SIG-M5 treated with dmso at 0.1 percent for 504 hours (cell line): ENCODE measurements around the gene PI16.

Source experiments
- DNase-seq: peaks from one replicate; lab custom pipeline; 2025; ENCODE audit not compliant: unreplicated experiment; lab: John Stamatoyannopoulos, UW

Gene PI16

GRCh38 chr6:36954262-36954931, at the start of gene PI16:
Gene PI16 (plus strand): TSS chr6:36954738. CDS start chr6:36954761, 23 bp downstream.
- DNase-seq: no peak

GRCh38 chr6:36904851-36905393, 49.6 kb upstream of the PI16 start:
- no peak for DNase-seq

GRCh38 chr6:36906539-36907325, 47.8 kb upstream of the PI16 start:
- no peak for DNase-seq

- no peak for DNase-seq
Measured at GRCh38 chr6:36907781-36908180, 46.8 kb upstream of the PI16 start.

- DNase-seq: no peak
Measured at GRCh38 chr6:36908747-36909146, 45.8 kb upstream of the PI16 start.

GRCh38 chr6:36912030-36912454, 42.5 kb upstream of the PI16 start:
- no peak for DNase-seq

GRCh38 chr6:36912586-36912985, 42.0 kb upstream of the PI16 start:
- DNase-seq: no peak

GRCh38 chr6:36913082-36913481, 41.5 kb upstream of the PI16 start:
- no peak for DNase-seq

- peak; percentile 58 for DNase-seq
Measured at GRCh38 chr6:36914227-36914794, 40.2 kb upstream of the PI16 start.

GRCh38 chr6:36915599-36915998, 38.9 kb upstream of the PI16 start:
- DNase-seq: no peak

GRCh38 chr6:36916126-36916525, 38.4 kb upstream of the PI16 start:
- DNase-seq: no peak

- no peak for DNase-seq
Measured at GRCh38 chr6:36917541-36918193, 36.9 kb upstream of the PI16 start.

- DNase-seq: no peak
Measured at GRCh38 chr6:36920049-36920448, 34.5 kb upstream of the PI16 start.

GRCh38 chr6:36920546-36920945, 34.0 kb upstream of the PI16 start:
- DNase-seq: no peak

- DNase-seq: no peak
Measured at GRCh38 chr6:36924131-36924530, 30.4 kb upstream of the PI16 start.

GRCh38 chr6:36924778-36925374, 29.7 kb upstream of the PI16 start:
- no peak for DNase-seq

GRCh38 chr6:36925809-36926208, 28.7 kb upstream of the PI16 start:
- no peak for DNase-seq

GRCh38 chr6:36926708-36927513, 27.6 kb upstream of the PI16 start:
- no peak for DNase-seq

- DNase-seq: no peak
Measured at GRCh38 chr6:36927691-36928546, 26.6 kb upstream of the PI16 start.
